Neuron (in vitro differentiated cells): ENCODE data around the gene ARHGAP22.

Experiments used
- H2AFZ ChIP-seq: one replicate; pipeline ENCODE4 v1.6.1; 2013; ENCODE audit warnings: low read depth, mild to moderate bottlenecking, inconsistent platforms, low read length, moderate library complexity
- H3K27me3 ChIP-seq: one replicate; pipeline ENCODE4 v1.6.1; 2013; ENCODE audit warnings: low read length; ENCODE audit not compliant: insufficient read depth
- H3K36me3 ChIP-seq: one replicate; pipeline ENCODE4 v1.6.1; 2013; ENCODE audit warnings: low read length; ENCODE audit not compliant: insufficient read depth
- H3K4me1 ChIP-seq: one replicate; pipeline ENCODE4 v1.6.1; 2013; ENCODE audit warnings: low read length; ENCODE audit not compliant: insufficient read depth
- H3K4me3 ChIP-seq: 2 replicates; pipeline ENCODE4 v1.5.1; 2013; ENCODE audit warnings: mild to moderate bottlenecking, low read length, moderate library complexity
- H3K9me3 ChIP-seq: one replicate; pipeline ENCODE4 v1.6.1; 2013; ENCODE audit warnings: low read length

The ARHGAP22 gene

GRCh38 chr10:48598936-48599829 lies 5.7 kb downstream of the ARHGAP22 start:
- Histone ChIP-seq H3K27me3 (peaks cover 4% of the 10 kb centered on the region), H2AFZ (no peak overlapping the region), H3K36me3 (no peaks in the 10 kb centered on the region), H3K4me1 (no peaks in the 10 kb centered on the region), H3K4me3 (no peak overlapping the region), H3K9me3 (no peaks in the 10 kb centered on the region)

DNA sequence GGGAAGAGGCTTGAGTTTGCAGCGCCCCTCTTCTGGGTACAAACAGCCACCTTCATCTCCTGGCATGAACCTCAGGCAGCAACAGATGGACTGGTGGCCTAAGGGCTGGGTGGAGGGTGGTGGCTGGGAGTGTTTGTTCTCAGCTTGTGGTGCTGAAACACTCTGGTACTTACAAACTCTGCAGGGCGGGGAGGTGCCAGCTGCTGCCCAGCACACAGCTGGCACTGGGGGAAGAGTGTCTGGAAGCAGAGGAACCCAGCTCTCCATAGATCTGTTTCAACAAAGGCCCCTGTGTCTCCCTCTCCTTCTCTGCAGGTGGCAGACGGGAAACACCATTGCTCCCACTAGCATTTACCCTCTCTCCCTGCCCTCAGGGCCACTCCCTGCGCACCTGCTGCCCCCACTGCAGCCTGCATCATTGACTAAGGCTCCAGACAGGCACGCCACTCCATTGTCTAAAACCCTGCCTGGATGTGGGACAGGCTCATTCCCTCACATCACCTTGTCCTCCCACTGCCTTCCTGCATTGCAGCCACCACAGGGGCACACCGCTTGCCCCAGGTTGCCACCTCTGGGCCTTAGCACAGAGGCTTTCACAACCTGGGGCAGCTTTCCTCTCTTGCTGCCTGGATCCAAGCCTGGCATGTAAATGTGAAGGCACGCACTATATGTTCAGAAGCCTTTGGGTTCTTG lies 6.5 kb downstream of the ARHGAP22 start:
- H3K9me3 ChIP-seq = no peaks in the 10 kb centered on the region
- no peaks in the 10 kb centered on the region for H3K4me1 ChIP-seq
- no peaks in the 10 kb centered on the region for H3K27me3 ChIP-seq
- no peaks in the 10 kb centered on the region for H3K36me3 ChIP-seq
- no peak overlapping the region for H2AFZ ChIP-seq
- no peak overlapping the region for H3K4me3 ChIP-seq

- Histone ChIP-seq H3K4me3 (no peak overlapping the region), H3K9me3 (no peaks in the 10 kb centered on the region), H3K4me1 (no peaks in the 10 kb centered on the region), H2AFZ (no peak overlapping the region), H3K36me3 (no peaks in the 10 kb centered on the region), H3K27me3 (no peaks in the 10 kb centered on the region)
These were observed 9.3 kb downstream of the ARHGAP22 start for GRCh38 chr10:48595539-48595932.

GRCh38 chr10:48594803-48595538 lies 9.9 kb downstream of the ARHGAP22 start:
- Histone ChIP-seq H2AFZ (no peak overlapping the region), H3K9me3 (no peaks in the 10 kb centered on the region), H3K27me3 (no peaks in the 10 kb centered on the region), H3K4me1 (no peaks in the 10 kb centered on the region), H3K36me3 (no peaks in the 10 kb centered on the region), H3K4me3 (no peak overlapping the region)

DNA sequence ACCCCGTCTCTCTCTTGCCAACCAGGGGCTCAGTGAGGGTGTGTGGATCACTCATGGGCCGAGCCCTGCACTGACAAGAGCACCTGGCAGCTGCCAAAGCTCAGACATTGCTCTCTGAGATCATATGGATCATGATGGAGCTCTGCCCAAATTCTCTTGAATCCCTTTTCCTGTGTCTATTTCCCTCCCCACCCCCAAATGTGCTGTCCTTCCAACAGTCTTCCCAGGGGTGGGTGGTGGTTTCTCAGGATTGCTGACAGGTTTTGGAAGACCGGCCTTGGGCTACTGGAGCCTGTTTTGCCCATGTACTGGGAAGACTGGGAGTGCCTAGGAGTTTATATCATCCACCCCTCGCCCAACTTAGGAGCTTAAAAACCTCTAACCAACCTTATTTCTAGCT lies 10.5 kb downstream of the ARHGAP22 start:
- Histone ChIP-seq H3K4me3 (no peak overlapping the region), H3K27me3 (no peaks in the 10 kb centered on the region), H3K4me1 (no peaks in the 10 kb centered on the region), H3K36me3 (no peaks in the 10 kb centered on the region), H3K9me3 (no peaks in the 10 kb centered on the region), H2AFZ (no peak overlapping the region)

DNA sequence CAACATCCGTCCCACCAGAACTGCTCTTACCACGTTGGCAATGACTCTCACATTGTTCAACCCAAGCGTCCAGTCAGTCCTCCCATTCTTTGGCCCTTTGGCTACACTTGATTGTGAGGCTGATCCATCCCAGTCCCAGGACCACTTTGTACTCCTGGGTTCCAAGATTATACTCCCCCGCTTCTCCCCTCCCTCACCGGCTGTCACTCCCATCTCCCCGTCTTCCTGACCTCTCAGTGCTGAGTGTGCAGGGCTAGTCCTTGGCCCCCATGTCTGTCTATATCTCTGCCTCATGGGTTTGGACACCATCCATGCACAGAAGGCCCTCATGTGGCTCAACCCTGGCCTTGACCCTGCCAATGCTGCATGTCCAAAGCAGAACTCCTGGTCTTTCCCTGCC lies 12.5 kb downstream of the ARHGAP22 start:
- H2AFZ ChIP-seq = no peak overlapping the region
- no peaks in the 10 kb centered on the region for H3K36me3 ChIP-seq
- H3K4me3 ChIP-seq = no peak overlapping the region
- H3K27me3 ChIP-seq = no peaks in the 10 kb centered on the region
- H3K4me1 ChIP-seq = no peaks in the 10 kb centered on the region
- no peaks in the 10 kb centered on the region for H3K9me3 ChIP-seq

DNA sequence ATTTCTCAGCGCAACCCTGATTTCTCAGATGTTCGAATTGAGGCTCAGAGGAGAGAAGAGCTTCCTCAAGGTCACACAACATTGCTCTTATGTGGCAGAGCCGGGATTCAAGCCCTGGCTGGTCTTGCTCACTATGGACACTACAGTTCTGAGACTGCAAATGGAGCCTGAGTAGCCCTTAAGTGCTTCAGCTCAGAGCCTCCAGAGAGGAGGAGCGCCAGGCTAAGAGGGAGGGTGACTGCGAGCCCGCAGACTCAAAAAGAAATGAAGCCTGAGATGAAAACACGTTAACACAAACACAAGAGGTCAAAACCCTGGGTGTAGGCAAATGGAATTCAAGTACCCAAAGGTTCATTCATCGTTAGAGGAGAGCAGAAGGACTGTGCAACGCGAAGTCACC lies 13.9 kb downstream of the ARHGAP22 start:
- no peaks in the 10 kb centered on the region for H3K27me3 ChIP-seq
- no peaks in the 10 kb centered on the region for H3K9me3 ChIP-seq
- no peak overlapping the region for H2AFZ ChIP-seq
- H3K36me3 ChIP-seq = no peaks in the 10 kb centered on the region
- H3K4me1 ChIP-seq = no peaks in the 10 kb centered on the region
- H3K4me3 ChIP-seq = no peak overlapping the region

- Histone ChIP-seq H3K4me1 (no peaks in the 10 kb centered on the region), H3K36me3 (no peaks in the 10 kb centered on the region), H3K9me3 (no peaks in the 10 kb centered on the region), H3K27me3 (no peaks in the 10 kb centered on the region), H3K4me3 (no peak overlapping the region), H2AFZ (no peak overlapping the region)
These were observed 15.6 kb downstream of the ARHGAP22 start for GRCh38 chr10:48589266-48589665.

DNA sequence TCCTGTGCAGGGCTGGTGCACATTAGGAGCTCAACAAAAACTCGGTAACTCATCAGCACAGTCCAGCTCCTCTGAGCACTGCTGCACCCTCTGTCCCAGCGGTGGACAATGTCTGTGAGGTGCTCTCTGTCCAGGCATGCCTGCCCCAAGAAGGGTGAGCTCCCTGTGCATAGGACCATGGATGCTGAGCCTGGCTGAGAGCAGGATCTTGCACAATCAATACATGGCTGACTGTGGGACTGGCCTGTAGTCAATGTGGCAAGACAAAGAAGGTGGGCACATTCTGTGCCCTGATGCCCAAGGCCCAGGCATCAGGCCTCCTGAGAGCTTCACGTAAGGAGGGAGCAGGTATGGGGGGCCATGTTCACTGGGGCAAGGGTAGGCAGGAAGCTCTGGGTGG lies 17.1 kb downstream of the ARHGAP22 start:
- H3K4me1 ChIP-seq = no peaks in the 10 kb centered on the region
- H2AFZ ChIP-seq = no peak overlapping the region
- H3K36me3 ChIP-seq = no peaks in the 10 kb centered on the region
- H3K4me3 ChIP-seq = no peak overlapping the region
- H3K27me3 ChIP-seq = no peaks in the 10 kb centered on the region
- H3K9me3 ChIP-seq = no peaks in the 10 kb centered on the region

GRCh38 chr10:48587101-48587500 lies 17.8 kb downstream of the ARHGAP22 start:
- Histone ChIP-seq H3K4me1 (no peaks in the 10 kb centered on the region), H3K4me3 (no peak overlapping the region), H3K27me3 (no peaks in the 10 kb centered on the region), H3K9me3 (no peaks in the 10 kb centered on the region), H2AFZ (no peak overlapping the region), H3K36me3 (no peaks in the 10 kb centered on the region)

- Histone ChIP-seq H3K9me3 (no peaks in the 10 kb centered on the region), H3K27me3 (no peaks in the 10 kb centered on the region), H2AFZ (no peak overlapping the region), H3K4me1 (no peaks in the 10 kb centered on the region), H3K36me3 (no peaks in the 10 kb centered on the region), H3K4me3 (no peak overlapping the region)
These were observed 21.9 kb downstream of the ARHGAP22 start for GRCh38 chr10:48582970-48583369.

DNA sequence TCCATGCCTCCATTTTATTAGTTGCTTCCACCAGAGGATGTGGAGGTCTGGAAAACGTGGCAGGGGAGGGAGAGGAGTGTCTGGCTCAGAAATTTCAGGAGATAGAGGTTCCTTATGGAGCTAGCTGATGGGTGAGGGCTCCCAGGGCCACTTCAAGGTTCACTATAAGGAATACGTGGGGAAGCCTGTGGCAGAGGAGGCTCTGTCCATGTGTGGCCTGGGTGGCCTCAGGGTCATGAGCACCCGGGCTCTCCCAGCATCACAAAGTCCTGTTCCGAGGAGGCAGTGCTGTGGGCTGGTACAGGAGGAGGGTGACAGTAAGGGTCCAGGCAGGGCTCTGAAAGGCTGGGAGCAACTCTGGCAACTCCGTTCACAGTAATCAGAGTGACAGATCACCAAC lies 24.6 kb downstream of the ARHGAP22 start:
- no peaks in the 10 kb centered on the region for H3K36me3 ChIP-seq
- H3K9me3 ChIP-seq = no peaks in the 10 kb centered on the region
- no peak overlapping the region for H3K4me3 ChIP-seq
- no peaks in the 10 kb centered on the region for H3K27me3 ChIP-seq
- no peaks in the 10 kb centered on the region for H3K4me1 ChIP-seq
- H2AFZ ChIP-seq = no peak overlapping the region
